ENCODE measurements around the gene RIC1.

DNA sequence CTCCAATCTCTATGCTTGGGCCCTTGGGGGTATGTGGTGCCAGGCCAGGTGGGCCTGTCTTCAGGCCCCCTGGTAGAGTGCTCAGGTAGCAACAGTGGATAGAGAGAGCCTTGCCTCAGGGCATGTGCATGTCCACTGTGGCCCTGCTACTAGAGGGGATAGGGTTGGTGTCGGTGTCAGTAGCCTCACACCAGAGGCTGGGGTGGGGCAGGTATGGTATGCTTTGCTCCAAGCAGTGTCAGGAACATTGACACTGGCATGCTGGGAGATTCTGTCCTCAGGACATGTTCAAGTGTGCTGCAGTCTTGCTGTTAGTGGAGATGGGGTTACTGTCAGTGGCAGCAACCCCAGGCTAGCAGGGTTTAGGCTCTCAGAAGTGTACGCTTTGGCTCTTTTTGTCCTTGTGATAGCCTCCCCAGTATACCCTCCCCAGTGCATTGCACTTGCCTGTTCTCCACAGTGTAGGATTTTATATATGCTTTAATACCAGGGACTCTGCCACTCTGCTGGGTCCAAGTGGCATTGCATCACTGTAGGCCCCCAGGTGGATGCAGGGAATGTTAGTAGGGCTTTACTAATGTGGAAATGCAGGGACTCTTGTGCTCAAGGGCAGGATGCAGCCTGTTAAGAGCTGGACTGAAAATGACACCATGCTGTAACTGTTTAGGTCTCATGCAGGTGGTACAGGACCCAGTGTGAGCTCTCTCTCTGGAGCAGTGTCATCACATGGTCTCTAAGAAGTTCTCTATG lies 21.6 kb downstream of the RIC1 start:
- TF ChIP-seq, protein P1, sequence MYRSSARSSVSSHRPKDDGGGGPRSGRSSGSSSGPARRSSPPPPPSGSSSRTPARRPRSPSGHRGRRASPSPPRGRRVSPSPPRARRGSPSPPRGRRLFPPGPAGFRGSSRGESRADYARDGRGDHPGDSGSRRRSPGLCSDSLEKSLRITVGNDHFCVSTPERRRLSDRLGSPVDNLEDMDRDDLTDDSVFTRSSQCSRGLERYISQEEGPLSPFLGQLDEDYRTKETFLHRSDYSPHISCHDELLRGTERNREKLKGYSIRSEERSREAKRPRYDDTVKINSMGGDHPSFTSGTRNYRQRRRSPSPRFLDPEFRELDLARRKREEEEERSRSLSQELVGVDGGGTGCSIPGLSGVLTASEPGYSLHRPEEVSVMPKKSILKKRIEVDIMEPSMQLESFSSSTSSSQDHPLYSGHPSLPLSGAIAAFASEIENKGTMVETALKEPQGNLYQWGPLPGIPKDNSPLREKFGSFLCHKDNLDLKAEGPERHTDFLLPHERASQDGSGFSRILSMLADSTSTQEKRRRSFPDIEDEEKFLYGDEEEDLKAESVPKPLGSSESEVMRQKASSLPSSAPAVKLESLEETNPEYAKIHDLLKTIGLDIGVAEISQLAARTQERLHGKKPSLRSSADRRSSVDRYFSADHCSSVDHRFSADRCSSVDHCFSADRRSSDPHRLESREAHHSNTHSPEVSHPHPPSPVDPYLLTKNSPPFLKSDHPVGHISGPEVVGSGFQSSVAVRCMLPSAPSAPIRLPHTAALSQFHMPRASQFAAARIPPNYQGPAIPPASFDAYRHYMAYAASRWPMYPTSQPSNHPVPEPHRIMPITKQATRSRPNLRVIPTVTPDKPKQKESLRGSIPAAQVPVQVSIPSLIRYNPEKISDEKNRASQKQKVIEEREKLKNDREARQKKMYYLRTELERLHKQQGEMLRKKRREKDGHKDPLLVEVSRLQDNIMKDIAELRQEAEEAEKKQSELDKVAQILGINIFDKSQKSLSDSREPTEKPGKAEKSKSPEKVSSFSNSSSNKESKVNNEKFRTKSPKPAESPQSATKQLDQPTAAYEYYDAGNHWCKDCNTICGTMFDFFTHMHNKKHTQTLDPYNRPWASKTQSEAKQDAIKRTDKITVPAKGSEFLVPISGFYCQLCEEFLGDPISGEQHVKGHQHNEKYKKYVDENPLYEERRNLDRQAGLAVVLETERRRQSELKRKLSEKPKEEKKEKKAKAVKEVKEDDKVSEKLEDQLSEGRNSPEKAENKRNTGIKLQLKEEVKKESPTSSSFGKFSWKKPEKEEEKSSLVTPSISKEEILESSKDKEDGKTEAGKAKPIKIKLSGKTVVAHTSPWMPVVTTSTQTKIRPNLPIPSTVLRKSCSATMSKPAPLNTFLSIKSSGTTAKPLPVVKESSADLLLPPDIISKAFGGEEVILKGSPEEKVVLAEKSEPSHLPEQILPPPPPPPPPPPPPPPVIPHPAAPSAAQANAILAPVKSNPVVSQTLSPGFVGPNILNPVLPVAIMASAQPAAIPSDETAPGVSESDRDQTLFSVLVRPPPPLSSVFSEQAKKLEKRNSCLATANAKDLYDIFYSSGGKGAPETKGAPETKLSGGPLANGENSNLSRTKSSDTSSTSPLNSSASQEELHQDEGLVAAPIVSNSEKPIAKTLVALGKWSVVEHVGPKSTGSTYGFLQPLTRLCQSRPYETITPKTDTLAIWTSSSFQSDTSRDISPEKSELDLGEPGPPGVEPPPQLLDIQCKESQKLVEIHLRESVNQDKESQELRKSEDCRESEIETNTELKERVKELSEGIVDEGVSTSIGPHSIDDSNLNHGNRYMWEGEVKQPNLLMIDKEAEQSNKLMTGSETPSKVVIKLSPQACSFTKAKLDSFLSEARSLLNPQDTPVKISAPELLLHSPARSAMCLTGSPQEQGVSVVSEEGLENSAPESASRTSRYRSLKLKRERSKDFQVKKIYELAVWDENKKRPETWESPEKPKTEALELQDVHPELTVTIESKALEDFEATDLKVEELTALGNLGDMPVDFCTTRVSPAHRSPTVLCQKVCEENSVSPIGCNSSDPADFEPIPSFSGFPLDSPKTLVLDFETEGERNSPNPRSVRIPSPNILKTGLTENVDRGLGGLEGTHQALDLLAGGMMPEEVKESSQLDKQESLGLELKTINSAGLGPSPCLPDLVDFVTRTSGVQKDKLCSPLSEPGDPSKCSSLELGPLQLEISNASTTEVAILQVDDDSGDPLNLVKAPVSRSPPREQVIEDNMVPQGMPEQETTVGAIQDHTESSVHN (IDR thresholded peaks at IDR 0.05; ENCODE audit: borderline replicate concordance in 1 of 2, low read depth in 1 of 2) = no peak
- TF ChIP-seq RERE (CRISPR knock-in tag; IDR thresholded peaks at IDR 0.05; ENCODE audit: borderline replicate concordance) (no peak), SIN3A (IDR thresholded peaks at IDR 0.05; ENCODE audit: borderline replicate concordance in 2 of 2, control insufficient read depth in 1 of 2, low read depth in 2 of 2, low read length in 2 of 2) (no peak), POLR2A (conservative IDR thresholded peaks at IDR 0.05) (no peak)
